HCT116 (cell line): Measurements from ENCODE around the gene PRRT1B. TPM values are rescaled to one million over a fixed set of nuclear protein-coding genes. Genes with fewer than 3 reads are reported as not detected.

Experiments
- ATAC-seq: fragments of 200-7000 bp; cut with Tn5 transposase; 2 replicates; pipeline ENCODE4 v1.9.1; 2020; ENCODE audit warnings: mild to moderate bottlenecking, moderate library complexity
- BruUV-seq: library from RNA; stranded (reverse); fragments of 400-500 nt; replicated peaks from 2 replicates; lab custom pipeline; 2021; lab: Mats Ljungman, UMichigan
- CTCF ChIA-PET: fragments of 300-600 bp; sonication (Branson Sonifier 250); formaldehyde crosslinking; loops from one replicate; lab custom pipeline; 2021; ENCODE audit warnings: antibody characterized with exemption; lab: Charles Lee
- POLR2A ChIA-PET: fragments of 300-600, 350-600 bp; sonication (Branson Sonifier 250); formaldehyde crosslinking; loops from one replicate; lab custom pipeline; 2021; ENCODE audit warnings: antibody characterized with exemption; lab: Charles Lee
- RAD21 ChIA-PET, 2 experiments: fragments of 300-600 bp; sonication (Branson Sonifier 250); formaldehyde crosslinking; loops; one replicate each; lab custom pipeline; 2023; ENCODE audit warnings: low total read pairs in 2 of 2; ENCODE audit not compliant: uncharacterized antibody in 2 of 2, unreplicated experiment in 2 of 2, low non-redundant PET in 1 of 2; lab: Charles Lee
- DNase-seq: peaks from one replicate; pipeline ENCODE4 v3.0.0-alpha.2; 2010; ENCODE audit warnings: low read depth, low spot score
- H2AFZ ChIP-seq: fragments of 200-600 bp; shearing (Covaris generic), sonication (generic); 2 replicates; pipeline ENCODE4 v1.6.1; 2017; ENCODE audit warnings: low read depth, mixed run types, mixed read lengths, antibody characterized with exemption, low read length; ENCODE audit not compliant: poor library complexity, severe bottlenecking
- H3K27ac ChIP-seq: 2 replicates; pipeline ENCODE4 v1.5.1; 2012; ENCODE audit warnings: low read depth, low read length
- H3K27me3 ChIP-seq: fragments of 200-600 bp; sonication (generic); 2 replicates; pipeline ENCODE4 v1.6.1; 2016; ENCODE audit warnings: mixed run types, low read length, mixed read lengths; ENCODE audit not compliant: insufficient read depth
- H3K36me3 ChIP-seq, 2 experiments: fragments of 200-500 bp in 1 of 2; fragments of 200-600 bp in 1 of 2; sonication (Bioruptor generic) in 1 of 2; sonication (generic) in 1 of 2; 2 replicates each; pipeline versions ENCODE4 v1.5.1 to v1.6.1; 2014 to 2016; ENCODE audit warnings: low read length in 2 of 2, inconsistent platforms in 1 of 2, mixed read lengths in 1 of 2, mixed run types in 1 of 2; ENCODE audit not compliant: insufficient read depth in 2 of 2, control insufficient read depth in 1 of 2
- H3K4me1 ChIP-seq, 2 experiments: fragments of 200-600 bp in 1 of 2; sonication (generic) in 1 of 2; 2 replicates each; pipeline versions ENCODE4 v1.5.1 to v1.6.1; 2012 to 2017; ENCODE audit warnings: low read length in 2 of 2, inconsistent platforms in 1 of 2, mild to moderate bottlenecking in 1 of 2, mixed read lengths in 1 of 2, mixed run types in 1 of 2, moderate library complexity in 1 of 2; ENCODE audit not compliant: insufficient read depth in 2 of 2, control insufficient read depth in 1 of 2
- H3K4me2 ChIP-seq: fragments of 200-600 bp; sonication (generic); 2 replicates; pipeline ENCODE4 v1.6.1; 2017; ENCODE audit warnings: mixed run types, low read length, mixed read lengths
- H3K4me3 ChIP-seq, 2 experiments: fragments of 200-600 bp in 1 of 2; sonication (generic) in 1 of 2; replicated peaks in 1 of 2; 2 replicates each; pipeline ENCODE4 v1.5.1; 2011 to 2016; ENCODE audit warnings: low read length in 2 of 2, control low read depth in 1 of 2, low read depth in 1 of 2, mild to moderate bottlenecking in 1 of 2, mixed read lengths in 1 of 2, mixed run types in 1 of 2
- H3K79me2 ChIP-seq: fragments of 200-600 bp; sonication (generic); 2 replicates; pipeline ENCODE4 v1.6.1; 2017; ENCODE audit warnings: mild to moderate bottlenecking, mixed run types, low read length, moderate library complexity, mixed read lengths; ENCODE audit not compliant: insufficient read depth
- H3K9ac ChIP-seq: fragments of 200-600 bp; sonication (generic); 2 replicates; pipeline ENCODE4 v1.6.1; 2016; ENCODE audit warnings: low read length, mixed read lengths
- H3K9me2 ChIP-seq: fragments of 200-600 bp; sonication (generic), shearing (Covaris generic); 2 replicates; pipeline ENCODE4 v1.6.1; 2017; ENCODE audit warnings: mixed run types, mild to moderate bottlenecking, moderate library complexity; ENCODE audit not compliant: insufficient read depth
- H3K9me3 ChIP-seq, 2 experiments: fragments of 200-500 bp in 1 of 2; fragments of 200-600 bp in 1 of 2; sonication (Bioruptor generic) in 1 of 2; sonication (generic) in 1 of 2; 2 replicates each; pipeline ENCODE4 v1.6.1; 2014 to 2017; ENCODE audit warnings: low read length in 2 of 2, mixed read lengths in 2 of 2, inconsistent platforms in 1 of 2, low read depth in 1 of 2, mild to moderate bottlenecking in 1 of 2, mixed run types in 1 of 2, moderate library complexity in 1 of 2; ENCODE audit not compliant: control insufficient read depth in 1 of 2, insufficient read depth in 1 of 2
- H4K20me1 ChIP-seq: fragments of 200-600 bp; sonication (generic), shearing (Covaris generic); 2 replicates; pipeline ENCODE4 v1.6.1; 2017; ENCODE audit warnings: mixed run types, mild to moderate bottlenecking, moderate library complexity; ENCODE audit not compliant: insufficient read depth
- ATF3 ChIP-seq: IDR thresholded peaks from 2 replicates; pipeline ENCODE4 v1.6.1; 2012
- CEBPB ChIP-seq: IDR thresholded peaks from 2 replicates; pipeline ENCODE4 v1.6.1; 2012; ENCODE audit warnings: low read depth
- CTCF ChIP-seq, 3 experiments: fragments of 200-600 bp in 1 of 3; sonication (generic) in 1 of 3; IDR thresholded peaks in 2 of 3; conservative IDR thresholded peaks in 1 of 3; 2 replicates each; pipeline ENCODE4 v1.5.1; 2012 to 2017; ENCODE audit warnings: low read depth in 2 of 3, low read length in 2 of 3, antibody characterized with exemption in 1 of 3, borderline replicate concordance in 1 of 3, control low read depth in 1 of 3, mild to moderate bottlenecking in 1 of 3, mixed read lengths in 1 of 3, mixed run types in 1 of 3, moderate library complexity in 1 of 3; ENCODE audit not compliant: insufficient read depth in 1 of 3
- EZH2 ChIP-seq: fragments of 200-600 bp; sonication (generic); IDR thresholded peaks from 2 replicates; pipeline ENCODE4 v1.6.1; 2017; ENCODE audit warnings: antibody characterized with exemption, mixed run types
- EZH2phosphoT487 ChIP-seq: fragments of 200-600 bp; IDR thresholded peaks from 2 replicates; pipeline ENCODE4 v1.6.1; 2018; ENCODE audit warnings: antibody characterized with exemption, borderline replicate concordance
- FOSL1 ChIP-seq: IDR thresholded peaks from 2 replicates; pipeline ENCODE4 v1.6.1; 2012; ENCODE audit warnings: low read depth
- POLR2A ChIP-seq: IDR thresholded peaks from 2 replicates; pipeline ENCODE4 v1.7.0; 2011; ENCODE audit warnings: borderline replicate concordance; ENCODE audit not compliant: insufficient read depth, insufficient read length; ENCODE audit errors: extremely low read depth
- RAD21 ChIP-seq: IDR thresholded peaks from 2 replicates; pipeline ENCODE4 v1.6.1; 2012; ENCODE audit warnings: low read depth, mild to moderate bottlenecking
- SIN3A ChIP-seq: IDR thresholded peaks from 2 replicates; pipeline ENCODE4 v1.6.1; 2012; ENCODE audit warnings: low read depth
- SRF ChIP-seq: IDR thresholded peaks from 2 replicates; pipeline ENCODE4 v1.6.1; 2012; ENCODE audit warnings: low read depth
- YY1 ChIP-seq: IDR thresholded peaks from 2 replicates; pipeline ENCODE4 v1.6.1; 2011; ENCODE audit warnings: low read length, low read depth, moderate library complexity, mild to moderate bottlenecking; ENCODE audit not compliant: insufficient replicate concordance; ENCODE audit errors: extremely low read depth
- ZFX ChIP-seq: fragments of 450-650 bp; IDR thresholded peaks from 2 replicates; pipeline ENCODE4 v1.6.1; 2017
- ZNF274 ChIP-seq: fragments of 200-500 bp; sonication (Bioruptor generic); IDR thresholded peaks from 2 replicates; pipeline ENCODE4 v1.6.1; 2014; ENCODE audit warnings: mild to moderate bottlenecking, low read depth, low read length, inconsistent platforms
- intact Hi-C: fragments of 100-400 bp; cut with micrococcal nuclease; formaldehyde crosslinking; loops from 2 replicates; pipeline ENCODE4 v1.10.0; 2022
- total RNA-seq: library from RNA; stranded (reverse); gene quantifications from one replicate; pipeline ENCODE4 v1.2.1, GENCODE V29; 2021; ENCODE audit not compliant: unreplicated experiment
- TF ChIP-seq, protein P1 (sequence below): IDR thresholded peaks from 2 replicates; pipeline ENCODE4 v1.6.1; 2011; ENCODE audit warnings: mild to moderate bottlenecking, low read length, moderate library complexity; ENCODE audit not compliant: insufficient replicate concordance; ENCODE audit errors: extremely low read depth
- TF ChIP-seq, protein P2 (sequence below): IDR thresholded peaks from 2 replicates; pipeline ENCODE4 v1.6.1; 2012

Gene PRRT1B
- total RNA-seq, 1 experiment from 2014 or later = not detected

DNA sequence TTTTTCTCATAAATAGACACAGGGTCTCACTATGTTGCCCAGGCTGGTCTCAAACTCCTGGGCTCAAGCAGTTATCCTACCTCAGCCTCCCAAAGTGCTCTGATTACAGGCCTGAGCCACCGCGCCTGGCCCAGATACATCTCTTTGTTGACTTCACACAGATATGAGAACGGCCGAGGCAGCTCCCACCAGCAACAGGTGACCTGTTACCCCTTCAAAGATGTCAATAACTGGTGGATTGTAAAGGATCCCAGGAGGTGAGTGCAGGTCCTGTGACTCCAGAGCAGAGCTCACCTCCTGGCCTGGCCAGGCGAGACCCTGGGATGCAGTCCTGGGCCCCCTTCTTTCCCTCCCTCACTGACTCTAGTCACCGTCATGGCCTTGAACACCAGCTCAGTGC lies 33.4 kb upstream of the PRRT1B start:
- H3K27me3 ChIP-seq = no peaks in the 10 kb centered on the region
- H4K20me1 ChIP-seq = no peaks in the 10 kb centered on the region
- no peak for TF ChIP-seq YY1
- TF ChIP-seq EZH2 = no peak
- no peak for TF ChIP-seq CTCF (IDR thresholded peaks at IDR 0.05 in 2 of 3, conservative IDR thresholded peaks at IDR 0.05 in 1 of 3; ENCODE audit: borderline replicate concordance in 1 of 3, insufficient read depth in 1 of 3, low read depth in 2 of 3, low read length in 2 of 3)
- no peak for TF ChIP-seq ZNF274
- TF ChIP-seq RAD21 = no peak
- no peak for TF ChIP-seq FOSL1
- TF ChIP-seq POLR2A = no peak
- TF ChIP-seq, protein P1, sequence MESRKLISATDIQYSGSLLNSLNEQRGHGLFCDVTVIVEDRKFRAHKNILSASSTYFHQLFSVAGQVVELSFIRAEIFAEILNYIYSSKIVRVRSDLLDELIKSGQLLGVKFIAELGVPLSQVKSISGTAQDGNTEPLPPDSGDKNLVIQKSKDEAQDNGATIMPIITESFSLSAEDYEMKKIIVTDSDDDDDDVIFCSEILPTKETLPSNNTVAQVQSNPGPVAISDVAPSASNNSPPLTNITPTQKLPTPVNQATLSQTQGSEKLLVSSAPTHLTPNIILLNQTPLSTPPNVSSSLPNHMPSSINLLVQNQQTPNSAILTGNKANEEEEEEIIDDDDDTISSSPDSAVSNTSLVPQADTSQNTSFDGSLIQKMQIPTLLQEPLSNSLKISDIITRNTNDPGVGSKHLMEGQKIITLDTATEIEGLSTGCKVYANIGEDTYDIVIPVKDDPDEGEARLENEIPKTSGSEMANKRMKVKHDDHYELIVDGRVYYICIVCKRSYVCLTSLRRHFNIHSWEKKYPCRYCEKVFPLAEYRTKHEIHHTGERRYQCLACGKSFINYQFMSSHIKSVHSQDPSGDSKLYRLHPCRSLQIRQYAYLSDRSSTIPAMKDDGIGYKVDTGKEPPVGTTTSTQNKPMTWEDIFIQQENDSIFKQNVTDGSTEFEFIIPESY = no peak
- TF ChIP-seq SRF = no peak
- TF ChIP-seq ATF3 = no peak
- no peak for TF ChIP-seq EZH2phosphoT487
- no peak for TF ChIP-seq ZFX
- TF ChIP-seq CEBPB = no peak
- TF ChIP-seq, protein P2, sequence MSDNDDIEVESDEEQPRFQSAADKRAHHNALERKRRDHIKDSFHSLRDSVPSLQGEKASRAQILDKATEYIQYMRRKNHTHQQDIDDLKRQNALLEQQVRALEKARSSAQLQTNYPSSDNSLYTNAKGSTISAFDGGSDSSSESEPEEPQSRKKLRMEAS = no peak
- TF ChIP-seq SIN3A = no peak
- H3K9me3 ChIP-seq = no peaks in the 10 kb centered on the region
- H3K36me3 ChIP-seq = peaks cover 18 to 26% of the 10 kb centered on the region in 2 experiments
- ATAC-seq = no peak
- no peak overlapping the region for H2AFZ ChIP-seq
- intact Hi-C loops = no loop called here
- no peak overlapping the region for H3K9ac ChIP-seq
- no peak overlapping the region for H3K4me2 ChIP-seq
- ChIA-PET CTCF (no interaction called here), RAD21 (no interaction called here), POLR2A (no interaction called here)
- no peaks in the 10 kb centered on the region for H3K4me1 ChIP-seq
- H3K4me3 ChIP-seq = no peak overlapping the region
- no peaks in the 10 kb centered on the region for H3K79me2 ChIP-seq
- H3K27ac ChIP-seq = no peak overlapping the region
- DNase-seq = no peak
- no peaks in the 10 kb centered on the region for H3K9me2 ChIP-seq
- BruUV-seq = no TSS peak
